PC-9 (cell line): ENCODE results near the gene ATP2B2.

Experiments
- CTCF ChIP-seq: fragments of 200-600 bp; sonication (generic); conservative IDR thresholded peaks from 2 replicates; pipeline ENCODE4 v1.6.1; 2017; ENCODE audit warnings: mixed run types, antibody characterized with exemption, mild to moderate bottlenecking, moderate library complexity
- EZH2 ChIP-seq: fragments of 200-600 bp; sonication (generic); IDR thresholded peaks from 2 replicates; pipeline ENCODE4 v1.8.0; 2017; ENCODE audit warnings: antibody characterized with exemption, low read depth

GRCh38 chr3:10419637-10420232, 85.7 kb downstream of the ATP2B2 start:
- TF ChIP-seq CTCF, result no peak
- no peak for TF ChIP-seq EZH2
